Suprapubic skin (tissue), 4 donors: Measurements from ENCODE around the gene SNX24.

Source experiments
- CTCF ChIP-seq, 2 donors: fragments of 200-600 bp in 1 of 2; fragments of 450-650 bp in 1 of 2; sonication (generic) in 1 of 2; IDR thresholded peaks; one replicate each; pipeline ENCODE4 v1.5.1; 2016 to 2019; ENCODE audit warnings: antibody characterized with exemption in 2 of 2, mild to moderate bottlenecking in 1 of 2, moderate library complexity in 1 of 2
- EP300 ChIP-seq: sonication (generic); formaldehyde crosslinking; IDR thresholded peaks from one replicate; pipeline ENCODE4 v1.6.1; 2017; ENCODE audit warnings: antibody characterized with exemption
- POLR2A ChIP-seq, 2 donors: fragments of 450-650 bp; IDR thresholded peaks; one replicate each; pipeline ENCODE4 v1.6.1; 2017; ENCODE audit warnings: antibody characterized with exemption in 2 of 2, mild to moderate bottlenecking in 2 of 2, moderate library complexity in 2 of 2
- POLR2AphosphoS5 ChIP-seq, 3 donors: sonication (generic); formaldehyde crosslinking; IDR thresholded peaks; one replicate each; pipeline ENCODE4 v1.6.1; 2017; ENCODE audit warnings: antibody characterized with exemption in 3 of 3

DNA sequence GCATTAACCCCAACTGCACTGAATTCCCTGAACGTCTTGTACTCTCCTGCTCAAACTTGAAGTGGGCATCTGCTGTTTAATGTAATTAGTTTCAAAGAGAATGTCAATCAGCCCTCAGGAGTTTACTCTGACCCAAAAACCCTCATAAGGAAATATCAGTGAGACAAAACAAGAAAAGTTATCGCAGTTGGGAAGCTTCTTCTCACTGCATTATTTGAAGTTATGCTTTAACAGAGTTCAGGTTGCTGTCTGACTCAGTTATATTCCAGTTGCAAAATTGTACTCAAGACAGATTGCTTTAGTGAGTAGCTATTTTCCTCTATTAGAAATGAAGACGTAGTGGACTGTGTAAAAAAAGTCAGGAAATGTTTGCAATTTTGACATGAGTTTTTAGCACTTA is 139.0 kb downstream of the SNX24 start:
- TF ChIP-seq EP300 (no peak), CTCF (IDR thresholded peaks at IDR 0.05) (no peak), POLR2AphosphoS5 (IDR thresholded peaks at IDR 0.05) (no peak), POLR2A (IDR thresholded peaks at IDR 0.05) (no peak)
